Tibial nerve (tissue), 4 donors: Measurements from ENCODE around the gene SUGCT.

Experiments used
- CTCF ChIP-seq, 5 experiments: fragments of 200-600 bp in 3 of 5; fragments of 450-650 bp in 2 of 5; sonication (generic) in 3 of 5; IDR thresholded peaks; one replicate each; pipeline ENCODE4 v1.5.1; 2016 to 2019; ENCODE audit warnings: antibody characterized with exemption in 5 of 5, mild to moderate bottlenecking in 3 of 5, moderate library complexity in 2 of 5
- EP300 ChIP-seq, 2 donors: sonication (generic); formaldehyde crosslinking; IDR thresholded peaks; one replicate each; pipeline ENCODE4 v1.6.1; 2017; ENCODE audit warnings: antibody characterized with exemption in 2 of 2, mild to moderate bottlenecking in 1 of 2
- POLR2A ChIP-seq, 2 donors: fragments of 450-650 bp; IDR thresholded peaks; one replicate each; pipeline ENCODE4 v1.6.1; 2017; ENCODE audit warnings: antibody characterized with exemption in 2 of 2, mild to moderate bottlenecking in 2 of 2, moderate library complexity in 2 of 2

GRCh38 chr7:40881405-40881926 lies 746.7 kb downstream of the SUGCT start:
- TF ChIP-seq CTCF (IDR thresholded peaks at IDR 0.05) = no peak
- TF ChIP-seq EP300 (IDR thresholded peaks at IDR 0.05) = no peak
- TF ChIP-seq POLR2A (IDR thresholded peaks at IDR 0.05) = no peak
